Fibroblast of the aortic adventitia (primary cell): ENCODE results near the gene INAFM2. TPM values are rescaled to one million over a fixed set of nuclear protein-coding genes. Genes with fewer than 3 reads are reported as not detected.

ENCODE experiments used
- DNase-seq: peaks from one replicate; pipeline ENCODE4 v3.0.0-alpha.2; 2010; ENCODE audit warnings: low read depth
- H3K4me3 ChIP-seq: 2 replicates; pipeline ENCODE4 v1.5.1; 2011; ENCODE audit warnings: low read depth, mild to moderate bottlenecking, control low read depth, low read length, moderate library complexity
- total RNA-seq: library from RNA; depleted of rRNA; stranded (reverse); fragments of >200 nt; gene quantifications from 2 replicates; pipeline ENCODE4 v1.2.3, GENCODE V29; 2012; ENCODE audit warnings: low replicate concordance
- TF ChIP-seq, protein P1 (sequence below): IDR thresholded peaks from 2 replicates; pipeline ENCODE4 v1.5.1; 2011; ENCODE audit warnings: mild to moderate bottlenecking, low read length, control low read depth, inconsistent platforms; ENCODE audit not compliant: insufficient read depth

INAFM2 gene
- total RNA-seq, 1 donor, result 8.9 TPM

DNA sequence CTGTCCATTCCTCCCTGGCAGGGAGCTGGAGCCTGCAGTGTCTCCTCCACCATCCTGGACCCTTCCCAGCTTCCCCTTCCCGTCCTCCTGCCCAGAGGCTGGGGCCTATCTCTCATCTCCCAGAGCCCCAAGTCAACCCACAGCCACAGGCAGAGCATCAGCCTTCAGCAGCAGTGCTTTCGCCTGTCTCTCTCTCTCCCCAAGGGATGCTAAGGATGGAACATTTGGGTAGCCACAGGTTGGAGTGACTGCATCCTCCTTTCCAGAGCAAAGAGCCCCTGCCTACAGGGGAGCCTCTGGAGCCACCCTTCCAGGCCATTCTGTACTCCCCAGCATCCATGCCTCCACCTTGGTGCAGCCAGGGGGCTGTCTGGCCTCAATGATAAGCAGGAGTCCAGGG lies 19.9 kb upstream of the INAFM2 start:
- TF ChIP-seq, protein P1, sequence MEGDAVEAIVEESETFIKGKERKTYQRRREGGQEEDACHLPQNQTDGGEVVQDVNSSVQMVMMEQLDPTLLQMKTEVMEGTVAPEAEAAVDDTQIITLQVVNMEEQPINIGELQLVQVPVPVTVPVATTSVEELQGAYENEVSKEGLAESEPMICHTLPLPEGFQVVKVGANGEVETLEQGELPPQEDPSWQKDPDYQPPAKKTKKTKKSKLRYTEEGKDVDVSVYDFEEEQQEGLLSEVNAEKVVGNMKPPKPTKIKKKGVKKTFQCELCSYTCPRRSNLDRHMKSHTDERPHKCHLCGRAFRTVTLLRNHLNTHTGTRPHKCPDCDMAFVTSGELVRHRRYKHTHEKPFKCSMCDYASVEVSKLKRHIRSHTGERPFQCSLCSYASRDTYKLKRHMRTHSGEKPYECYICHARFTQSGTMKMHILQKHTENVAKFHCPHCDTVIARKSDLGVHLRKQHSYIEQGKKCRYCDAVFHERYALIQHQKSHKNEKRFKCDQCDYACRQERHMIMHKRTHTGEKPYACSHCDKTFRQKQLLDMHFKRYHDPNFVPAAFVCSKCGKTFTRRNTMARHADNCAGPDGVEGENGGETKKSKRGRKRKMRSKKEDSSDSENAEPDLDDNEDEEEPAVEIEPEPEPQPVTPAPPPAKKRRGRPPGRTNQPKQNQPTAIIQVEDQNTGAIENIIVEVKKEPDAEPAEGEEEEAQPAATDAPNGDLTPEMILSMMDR, result no peak
- DNase-seq, result no peak
- H3K4me3 ChIP-seq, result no peak overlapping the region

DNA sequence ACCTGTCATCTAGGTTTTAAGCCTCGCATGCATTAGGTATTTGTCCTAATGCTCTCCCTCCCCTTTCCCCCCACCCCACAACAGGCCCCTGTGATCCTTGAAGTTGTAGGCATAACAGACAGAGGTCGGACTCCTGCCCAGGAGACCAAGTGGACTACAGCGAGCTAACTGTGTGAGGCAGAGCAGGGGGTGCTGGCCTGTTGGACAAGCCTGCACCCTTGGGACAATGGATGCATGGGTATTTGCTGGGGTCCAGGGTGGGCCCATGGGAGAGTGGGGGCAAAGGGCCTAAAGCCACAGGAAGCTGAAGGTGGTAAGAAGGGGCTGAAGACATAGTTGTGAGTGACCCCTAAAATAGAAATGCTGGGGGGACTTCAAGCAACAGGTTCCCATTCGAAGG lies 18.2 kb upstream of the INAFM2 start:
- TF ChIP-seq, protein P1, result no peak
- DNase-seq, result no peak
- no peak overlapping the region for H3K4me3 ChIP-seq

DNA sequence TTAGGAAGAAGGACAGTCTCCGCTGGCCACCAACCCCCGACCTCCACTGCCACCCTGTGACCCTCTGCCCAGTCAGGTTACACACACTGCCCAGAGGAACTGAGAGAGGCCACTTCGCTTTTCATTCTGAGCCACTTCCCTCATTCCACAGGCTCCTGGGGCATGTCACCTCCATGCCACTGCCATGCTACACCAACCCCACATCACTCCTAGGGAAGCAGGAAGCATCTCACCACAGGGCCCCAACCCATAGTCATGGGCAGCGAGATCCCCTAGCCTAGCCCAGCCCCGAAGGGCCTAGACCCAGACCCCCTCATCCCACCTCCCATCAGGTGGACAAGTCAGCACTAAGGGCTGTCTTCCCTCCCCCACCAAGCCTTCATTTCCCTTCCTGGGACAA lies 17.1 kb upstream of the INAFM2 start:
- no peak for DNase-seq
- no peak overlapping the region for H3K4me3 ChIP-seq

DNA sequence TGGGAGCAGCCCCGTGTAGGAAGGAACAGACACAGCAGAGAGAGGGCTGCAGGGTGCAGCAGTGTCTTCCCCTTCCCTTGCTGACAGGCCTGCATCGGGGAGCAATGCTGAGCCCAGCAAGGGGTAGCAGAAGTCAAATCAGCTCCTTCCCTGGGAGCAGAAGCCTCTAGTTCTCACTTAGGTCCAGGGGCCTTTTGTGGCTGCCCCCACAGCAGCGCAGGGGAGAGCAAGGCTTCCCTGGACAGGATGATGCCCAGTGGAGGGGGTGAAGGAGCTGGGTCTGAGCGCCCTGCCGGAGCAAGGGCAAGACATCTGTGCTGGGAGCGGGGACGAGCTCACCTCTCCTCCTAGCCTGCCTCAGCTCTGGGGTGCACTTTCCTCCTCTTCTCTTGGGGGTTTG lies 16.6 kb upstream of the INAFM2 start:
- TF ChIP-seq, protein P1, result no peak
- DNase-seq, result no peak
- H3K4me3 ChIP-seq, result no peak overlapping the region

More for the DNA sequence above, 17.1 kb upstream of the INAFM2 start:
- TF ChIP-seq, protein P1, result no peak

DNA sequence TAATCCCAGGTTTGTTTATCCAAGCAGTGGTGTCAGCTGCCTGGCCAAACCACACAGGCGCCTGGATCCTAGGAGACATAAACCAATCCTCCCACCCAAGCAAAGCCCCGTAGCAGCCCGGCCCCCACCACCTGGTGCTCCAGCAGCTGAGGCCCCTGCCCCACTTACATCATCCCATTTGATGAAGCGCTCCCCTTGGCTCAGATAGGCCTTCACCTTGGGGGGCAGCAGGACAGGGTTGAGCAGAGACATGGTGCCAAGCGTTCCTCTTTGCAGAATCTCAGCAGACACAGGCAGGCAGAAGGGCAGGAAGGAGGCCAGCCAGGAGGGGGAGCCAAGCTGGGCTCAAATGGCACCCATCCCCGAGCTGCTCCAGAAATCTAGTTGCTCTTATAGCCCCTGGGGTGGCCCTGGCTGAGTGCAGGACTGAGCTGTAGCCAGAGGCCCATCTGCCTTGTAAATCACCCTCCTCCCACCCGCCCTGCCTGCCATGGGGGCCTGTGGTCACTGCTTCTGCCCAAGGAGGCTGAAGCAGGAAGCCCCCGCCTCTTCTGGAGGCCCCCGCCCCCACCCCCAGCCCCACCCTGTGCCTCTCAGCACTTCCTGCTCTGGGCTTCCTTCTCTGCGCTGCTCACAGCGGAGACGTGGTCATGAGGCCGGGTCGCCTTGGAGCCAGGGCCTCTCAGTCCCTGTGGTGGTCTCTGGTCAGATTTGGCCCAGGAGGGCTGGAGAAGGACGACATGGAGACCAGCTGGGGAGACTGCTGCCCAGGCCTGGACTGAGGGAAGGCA lies 15.9 kb upstream of the INAFM2 start, which contains the start of gene PLCB2:
TSS of gene PLCB2 (minus strand) at position 515 of the 791 bp plus-strand sequence. CDS start at position 252, 263 bp downstream.
- no peak for DNase-seq
- no peak within 1 kb of the TSS for H3K4me3 ChIP-seq
- TF ChIP-seq, protein P1, result no peak

DNA sequence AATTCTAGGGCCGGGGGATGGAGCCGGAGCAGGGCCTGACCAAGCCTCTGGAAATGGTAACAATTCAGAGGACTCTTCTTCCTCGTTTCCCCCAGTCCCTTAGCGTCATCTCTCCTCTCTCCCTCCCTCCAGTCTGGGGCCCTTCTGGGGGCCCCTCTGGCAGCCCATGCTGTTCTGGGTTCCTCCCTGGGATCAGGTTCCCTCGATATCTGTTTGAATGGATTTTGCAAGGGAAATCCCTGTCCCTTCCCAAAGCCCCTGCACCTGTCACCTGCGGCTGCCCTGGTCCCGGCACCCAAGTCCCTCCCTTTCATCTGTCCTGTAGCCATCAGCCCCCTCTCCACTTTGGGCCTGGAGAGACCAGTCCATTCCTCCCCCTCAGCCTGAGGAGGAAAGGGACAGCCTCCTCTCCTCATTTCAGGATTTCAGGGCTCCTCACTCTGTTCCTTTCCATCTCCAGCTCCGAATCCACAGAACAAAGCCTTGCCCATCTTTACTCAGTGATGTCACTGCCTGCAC lies 14.1 kb upstream of the INAFM2 start:
- DNase-seq, result no peak
- TF ChIP-seq, protein P1, result no peak
- H3K4me3 ChIP-seq, result no peak overlapping the region
